HepG2 (cell line): ENCODE results near the gene PIGR. TPM values are rescaled to one million over a fixed set of nuclear protein-coding genes. Genes with fewer than 3 reads are reported as not detected.

Experiments
- ATAC-seq: fragments of 200-7000 bp; cut with Tn5 transposase; 3 replicates; pipeline ENCODE4 v1.9.1; 2020; ENCODE audit warnings: mild to moderate bottlenecking, moderate library complexity
- BruUV-seq: library from RNA; stranded (reverse); fragments of 400-500 nt; replicated peaks from 2 replicates; lab custom pipeline; 2021; lab: Mats Ljungman, UMichigan
- CTCF ChIA-PET: fragments of 300-600 bp; formaldehyde crosslinking; extraction: SDS; loops from one replicate; lab custom pipeline; 2021; ENCODE audit warnings: low total read pairs, inconsistent platforms, low intra/inter-chr PET ratio; lab: Yijun Ruan, JAX
- POLR2A ChIA-PET: fragments of 350-600 bp; sonication (Branson Sonifier 250); formaldehyde crosslinking; loops from one replicate; lab custom pipeline; 2020; ENCODE audit warnings: antibody characterized with exemption, inconsistent platforms; lab: Yijun Ruan, JAX
- DNase-seq: peaks from one replicate; pipeline ENCODE4 v3.0.0-alpha.2; 2015; ENCODE audit warnings: low spot score
- FAIRE-seq: peaks from 3 replicates; lab custom pipeline; 2011; peaks lifted over from hg19 to GRCh38; lab: Jason Lieb, UNC
- H2AFZ ChIP-seq: one replicate; pipeline ENCODE4 v1.6.1; 2011; ENCODE audit warnings: low read length, inconsistent platforms
- H3K27ac ChIP-seq: fragments of 300-600 bp; 3 replicates; pipeline ENCODE4 v1.8.0; 2011; ENCODE audit warnings: mixed run types, mild to moderate bottlenecking, mixed read lengths, low read length, inconsistent platforms; ENCODE audit not compliant: insufficient read depth; ENCODE audit errors: extremely low read length
- H3K27me3 ChIP-seq, 2 experiments: fragments of 200-600 bp in 1 of 2; 2 replicates in 1 of 2; 3 replicates in 1 of 2; pipeline versions ENCODE4 v1.6.0 to v1.8.0; 2011; ENCODE audit warnings: low read length in 2 of 2, mild to moderate bottlenecking in 2 of 2, moderate library complexity in 2 of 2, inconsistent platforms in 1 of 2; ENCODE audit not compliant: insufficient read depth in 2 of 2, control insufficient read depth in 1 of 2
- H3K36me3 ChIP-seq, 2 experiments: fragments of 200-600 bp in 1 of 2; replicated peaks in 1 of 2; 2 replicates in 1 of 2; 3 replicates in 1 of 2; pipeline versions ENCODE4 v1.5.1 to v1.8.0; 2011; ENCODE audit warnings: low read length in 2 of 2, inconsistent platforms in 1 of 2; ENCODE audit not compliant: insufficient read depth in 2 of 2, control insufficient read depth in 1 of 2
- H3K4me1 ChIP-seq: 2 replicates; pipeline ENCODE4 v1.5.1; 2012; ENCODE audit warnings: low read length, inconsistent platforms; ENCODE audit not compliant: insufficient read depth
- H3K4me2 ChIP-seq: 2 replicates; pipeline ENCODE4 v1.6.0; 2011; ENCODE audit warnings: low read depth, low read length, inconsistent platforms
- H3K4me3 ChIP-seq, 3 experiments: fragments of 200-600 bp in 1 of 3; sonication (generic), shearing (Covaris generic) in 1 of 3; replicated peaks in 1 of 3; 2 replicates each; pipeline ENCODE4 v1.5.1; 2011 to 2016; ENCODE audit warnings: low read length in 3 of 3, inconsistent platforms in 2 of 3, low read depth in 2 of 3, mild to moderate bottlenecking in 2 of 3, control low read depth in 1 of 3, mixed read lengths in 1 of 3; ENCODE audit not compliant: insufficient read depth in 1 of 3
- H3K79me2 ChIP-seq: one replicate; pipeline ENCODE4 v1.6.1; 2011; ENCODE audit warnings: low read length, inconsistent platforms; ENCODE audit not compliant: insufficient read depth
- H3K9ac ChIP-seq: 2 replicates; pipeline ENCODE4 v1.6.0; 2011; ENCODE audit warnings: mild to moderate bottlenecking, low read depth, low read length, inconsistent platforms; ENCODE audit not compliant: insufficient read depth
- H3K9me3 ChIP-seq: 2 replicates; pipeline ENCODE4 v1.5.1; 2012; ENCODE audit warnings: mild to moderate bottlenecking, low read length
- H4K20me1 ChIP-seq: 2 replicates; pipeline ENCODE4 v1.6.0; 2011; ENCODE audit warnings: inconsistent platforms, mild to moderate bottlenecking, low read length, moderate library complexity; ENCODE audit not compliant: insufficient read depth
- ADNP ChIP-seq: sonication (generic); formaldehyde crosslinking; IDR thresholded peaks from 2 replicates; pipeline ENCODE4 v1.4.0; 2020; ENCODE audit warnings: missing genetic modification reagents
- CENPT ChIP-seq: sonication (generic); formaldehyde crosslinking; IDR thresholded peaks from 2 replicates; pipeline ENCODE4 v1.8.0; 2022; ENCODE audit warnings: low read depth, mild to moderate bottlenecking, moderate library complexity, missing genetic modification reagents
- DBP ChIP-seq: sonication (generic); formaldehyde crosslinking; IDR thresholded peaks from 2 replicates; pipeline ENCODE4 v1.4.0; 2020; ENCODE audit warnings: missing genetic modification reagents; ENCODE audit errors: not compliant biosample characterization
- FLYWCH1 ChIP-seq: sonication (generic); formaldehyde crosslinking; IDR thresholded peaks from 2 replicates; pipeline ENCODE4 v1.8.1; 2023; ENCODE audit warnings: mild to moderate bottlenecking, missing genetic modification reagents
- KAT8 ChIP-seq: IDR thresholded peaks from 2 replicates; pipeline ENCODE4 v1.6.1; 2016; ENCODE audit warnings: missing genetic modification reagents, missing compliant biosample characterization
- MTA1 ChIP-seq: sonication (generic); formaldehyde crosslinking; IDR thresholded peaks from 2 replicates; pipeline ENCODE4 v1.4.0; 2020; ENCODE audit warnings: missing genetic modification reagents, mild to moderate bottlenecking, borderline replicate concordance
- NFE2L1 ChIP-seq: sonication (generic); formaldehyde crosslinking; IDR thresholded peaks from 2 replicates; pipeline ENCODE4 v1.4.0; 2020; ENCODE audit warnings: missing genetic modification reagents, mild to moderate bottlenecking, borderline replicate concordance
- NR1H2 ChIP-seq: sonication (generic); formaldehyde crosslinking; IDR thresholded peaks from 2 replicates; pipeline ENCODE4 v1.8.1; 2022; ENCODE audit warnings: low read depth, missing genetic modification reagents, borderline replicate concordance
- PRDM4 ChIP-seq: sonication (generic); formaldehyde crosslinking; IDR thresholded peaks from 2 replicates; pipeline ENCODE4 v1.9.0; 2021; ENCODE audit warnings: missing genetic modification reagents, borderline replicate concordance
- SAP130 ChIP-seq: IDR thresholded peaks from 2 replicates; pipeline ENCODE4 v1.6.1; 2016; ENCODE audit warnings: low read depth
- ZNF329 ChIP-seq: sonication (generic); formaldehyde crosslinking; IDR thresholded peaks from 2 replicates; pipeline ENCODE4 v1.9.0; 2021; ENCODE audit warnings: low read depth, mild to moderate bottlenecking, missing genetic modification reagents
- ZSCAN25 ChIP-seq: sonication (generic); formaldehyde crosslinking; IDR thresholded peaks from 2 replicates; pipeline ENCODE4 v1.8.0; 2022; ENCODE audit warnings: mild to moderate bottlenecking, missing genetic modification reagents
- WGBS: methylation state at CpG from one replicate; pipeline ENCODE4 v1.1.6; 2017; ENCODE audit warnings: low lambda C conversion rate; 5-methylcytosine and 5-hydroxymethylcytosine counted together
- in situ Hi-C: cut with HindIII; loops from 2 replicates; pipeline ENCODE4 v1.10.0; 2017; ENCODE audit warnings: low pct_unique_long_range_greater_than_20kb; ENCODE audit not compliant: extremely low pct_ligation_motif_present
- intact Hi-C: fragments of 100-400 bp; cut with micrococcal nuclease; formaldehyde crosslinking; loops from one replicate; pipeline ENCODE4 v1.10.0; 2022; ENCODE audit not compliant: unreplicated experiment
- polyA plus RNA-seq, 8 experiments: library from polyadenylated mRNA; depleted of rRNA in 3 of 8; stranded (reverse) in 7 of 8; unstranded in 1 of 8; fragments of >200 nt; fragmentation: Illumina TruSeq in 4 of 8; extraction: Trizol in 4 of 8; gene quantifications; 2 replicates each; pipeline versions ENCODE4 v1.2.1 to v1.2.3, GENCODE V29; 2011 to 2016; ENCODE audit warnings: low read depth in 4 of 8, missing spikeins in 1 of 8, mixed read lengths in 1 of 8; ENCODE audit not compliant: insufficient read depth in 1 of 8
- total RNA-seq, 5 experiments: library from RNA; depleted of rRNA; stranded (reverse); fragments of >200 nt; fragmentation: Illumina TruSeq; extraction: Trizol; gene quantifications; 2 replicates each; pipeline ENCODE4 v1.2.3, GENCODE V29; 2016; ENCODE audit warnings: low read depth in 1 of 5
- TF ChIP-seq, protein P1 (sequence below): sonication (generic); formaldehyde crosslinking; IDR thresholded peaks from 2 replicates; pipeline ENCODE4 v1.5.1; 2020; ENCODE audit warnings: missing genetic modification reagents, mild to moderate bottlenecking, borderline replicate concordance

The PIGR gene
- total and polyA plus RNA-seq, 2 of the 13 experiments (the other 11 are each of a cell fraction or from before 2014, with no cell fraction given) = not detected

DNA sequence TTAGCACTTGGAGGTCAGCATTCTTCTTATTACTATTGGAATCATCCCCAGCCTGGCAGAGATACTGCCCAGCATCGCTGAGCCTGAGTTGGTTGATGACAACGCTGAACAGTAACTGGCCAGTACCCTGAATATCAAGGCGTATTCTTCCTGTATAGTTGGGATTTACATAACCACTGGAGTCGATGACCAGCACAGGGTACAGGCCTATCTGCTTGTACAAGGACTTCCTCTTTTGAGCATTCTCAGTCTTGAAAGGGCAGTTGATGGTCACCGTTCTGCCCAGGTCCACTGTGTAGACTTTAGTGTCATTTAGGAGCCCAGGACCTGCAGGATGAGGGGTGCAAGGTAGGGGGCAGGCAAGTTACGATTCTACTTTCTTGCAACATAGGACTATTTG, 8.8 kb downstream of the PIGR start:
- POLR2A ChIA-PET = no interaction called here
- in situ Hi-C loops = loop anchor here (10.0 kb wide), 1 partner anchor 137 kb away; no protein-coding TSS in a partner anchor
- WGBS = 46% methylated on average over 3 of the region's 6 CpGs

GRCh38 chr1:206935491-206936067, 10.7 kb downstream of the PIGR start:
- ChIA-PET CTCF (interaction anchor here (0.7 to 4.8 kb wide), 3 partner anchors 45 to 142 kb away, joined by 3 to 87 read pairs (median 9); no protein-coding TSS in a partner anchor), POLR2A (no interaction called here)
- FAIRE-seq = peak; percentile 57
- Histone ChIP-seq H2AFZ (no peak overlapping the region), H3K9me3 (no peaks in the 10 kb centered on the region), H3K79me2 (no peaks in the 10 kb centered on the region), H4K20me1 (no peaks in the 10 kb centered on the region), H3K4me3 (no peak overlapping the region), H3K36me3 (no peaks in the 10 kb centered on the region), H3K9ac (no peak overlapping the region), H3K27ac (no peak overlapping the region), H3K4me1 (no peaks in the 10 kb centered on the region), H3K27me3 (peaks cover 2 to 6% of the 10 kb centered on the region in 2 experiments; a peak in 3 of 5 replicates), H3K4me2 (0 out of 2 replicates have a peak overlapping the region, but pooled peaks have one; percentile 22)
- no TSS peak for BruUV-seq
- peak; percentile 99 for ATAC-seq
- intact Hi-C loops (loop anchor here (1.0 to 2.0 kb wide), 3 partner anchors 43 to 143 kb away; no protein-coding TSS in a partner anchor), in situ Hi-C loops (loop anchor here (10.0 kb wide), 1 partner anchor 139 kb away; no protein-coding TSS in a partner anchor)
- DNase-seq = peak; percentile 69
- WGBS = 24% methylated on average over 16 of the region's 19 CpGs
- no peak for TF ChIP-seq KAT8 (CRISPR knock-in tag)
- TF ChIP-seq, protein P1, sequence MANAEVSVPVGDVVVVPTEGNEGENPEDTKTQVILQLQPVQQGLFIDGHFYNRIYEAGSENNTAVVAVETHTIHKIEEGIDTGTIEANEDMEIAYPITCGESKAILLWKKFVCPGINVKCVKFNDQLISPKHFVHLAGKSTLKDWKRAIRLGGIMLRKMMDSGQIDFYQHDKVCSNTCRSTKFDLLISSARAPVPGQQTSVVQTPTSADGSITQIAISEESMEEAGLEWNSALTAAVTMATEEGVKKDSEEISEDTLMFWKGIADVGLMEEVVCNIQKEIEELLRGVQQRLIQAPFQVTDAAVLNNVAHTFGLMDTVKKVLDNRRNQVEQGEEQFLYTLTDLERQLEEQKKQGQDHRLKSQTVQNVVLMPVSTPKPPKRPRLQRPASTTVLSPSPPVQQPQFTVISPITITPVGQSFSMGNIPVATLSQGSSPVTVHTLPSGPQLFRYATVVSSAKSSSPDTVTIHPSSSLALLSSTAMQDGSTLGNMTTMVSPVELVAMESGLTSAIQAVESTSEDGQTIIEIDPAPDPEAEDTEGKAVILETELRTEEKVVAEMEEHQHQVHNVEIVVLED (CRISPR knock-in tag) = no peak
- TF ChIP-seq ZNF329 (CRISPR knock-in tag) = no peak
- no peak for TF ChIP-seq DBP (CRISPR knock-in tag)
- no peak for TF ChIP-seq ZSCAN25
- no peak for TF ChIP-seq NFE2L1 (CRISPR knock-in tag)
- no peak for TF ChIP-seq CENPT (CRISPR knock-in tag)
- TF ChIP-seq NR1H2 = no peak
- TF ChIP-seq SAP130 = peak; percentile 16; the same call in 1 of the 2 replicates
- no peak for TF ChIP-seq ADNP (CRISPR knock-in tag)
- TF ChIP-seq PRDM4 = no peak

More for the DNA sequence above, 8.8 kb downstream of the PIGR start:
- DNase-seq = no peak
- CTCF ChIA-PET = interaction anchor here (0.7 to 4.8 kb wide), 2 partner anchors 43 to 68 kb away, joined by 3 to 87 read pairs; no protein-coding TSS in a partner anchor
- H3K9me3 ChIP-seq = no peaks in the 10 kb centered on the region
- H3K4me1 ChIP-seq = peaks cover 9% of the 10 kb centered on the region
- no peak for FAIRE-seq
- ATAC-seq = no peak
- no peak overlapping the region for H3K27ac ChIP-seq
- no peaks in the 10 kb centered on the region for H3K79me2 ChIP-seq
- H3K9ac ChIP-seq = no peak overlapping the region
- H3K27me3 ChIP-seq = peaks cover 2 to 6% of the 10 kb centered on the region in 2 experiments; a peak in 3 of 5 replicates
- TF ChIP-seq MTA1 (CRISPR knock-in tag) (no peak), FLYWCH1 (CRISPR knock-in tag) (no peak)
- H4K20me1 ChIP-seq = no peaks in the 10 kb centered on the region
- H3K4me2 ChIP-seq = no peak overlapping the region
- intact Hi-C loops = no loop called here
- no peak overlapping the region for H2AFZ ChIP-seq
- H3K36me3 ChIP-seq = no peaks in the 10 kb centered on the region
- no peak overlapping the region for H3K4me3 ChIP-seq
- BruUV-seq = no TSS peak
